Trophoblast cell (in vitro differentiated cells and primary cell): ENCODE data around the gene TUBB3.

ENCODE experiments used
- DNase-seq, 2 donors: peaks; one replicate each; pipeline ENCODE4 v3.0.0-alpha.2; 2016
- H2AFZ ChIP-seq: 2 replicates; pipeline ENCODE4 v1.6.1; 2013; ENCODE audit warnings: low read length, moderate library complexity, mild to moderate bottlenecking; ENCODE audit not compliant: insufficient read depth, poor library complexity
- H2AK5ac ChIP-seq: 2 replicates; pipeline ENCODE4 v1.6.1; 2013; ENCODE audit warnings: mild to moderate bottlenecking, low read length
- H2BK120ac ChIP-seq: 2 replicates; pipeline ENCODE4 v1.6.1; 2013; ENCODE audit warnings: low read length, mild to moderate bottlenecking, moderate library complexity; ENCODE audit not compliant: insufficient read depth, poor library complexity
- H2BK12ac ChIP-seq: 2 replicates; pipeline ENCODE4 v1.6.1; 2013; ENCODE audit warnings: mild to moderate bottlenecking, low read length, moderate library complexity
- H2BK5ac ChIP-seq: 2 replicates; pipeline ENCODE4 v1.6.1; 2013; ENCODE audit warnings: low read length, low read depth, moderate library complexity, mild to moderate bottlenecking; ENCODE audit not compliant: poor library complexity
- H3K14ac ChIP-seq: 2 replicates; pipeline ENCODE4 v1.6.1; 2013; ENCODE audit warnings: mild to moderate bottlenecking, low read length
- H3K18ac ChIP-seq: 2 replicates; pipeline ENCODE4 v1.6.1; 2013; ENCODE audit warnings: mild to moderate bottlenecking, low read length
- H3K23ac ChIP-seq: 2 replicates; pipeline ENCODE4 v1.6.1; 2013; ENCODE audit warnings: low read length
- H3K27ac ChIP-seq: 2 replicates; pipeline ENCODE4 v1.5.1; 2013; ENCODE audit warnings: low read depth, mild to moderate bottlenecking, inconsistent platforms, low read length, moderate library complexity
- H3K27me3 ChIP-seq: 2 replicates; pipeline ENCODE4 v1.6.1; 2013; ENCODE audit warnings: inconsistent platforms, mild to moderate bottlenecking, low read length, moderate library complexity; ENCODE audit not compliant: insufficient read depth
- H3K36me3 ChIP-seq, 2 experiments: 1 replicate in 1 of 2; 2 replicates in 1 of 2; pipeline ENCODE4 v1.6.1; 2013; ENCODE audit warnings: low read length in 2 of 2, mild to moderate bottlenecking in 2 of 2, moderate library complexity in 1 of 2; ENCODE audit not compliant: insufficient read depth in 2 of 2, control insufficient read depth in 1 of 2
- H3K4ac ChIP-seq: 2 replicates; pipeline ENCODE4 v1.6.1; 2013; ENCODE audit warnings: low read depth, mild to moderate bottlenecking, low read length, moderate library complexity
- H3K4me1 ChIP-seq, 2 experiments: 1 replicate in 1 of 2; 2 replicates in 1 of 2; pipeline ENCODE4 v1.6.1; 2013; ENCODE audit warnings: low read length in 2 of 2, mild to moderate bottlenecking in 2 of 2, moderate library complexity in 1 of 2; ENCODE audit not compliant: insufficient read depth in 2 of 2, control insufficient read depth in 1 of 2
- H3K4me2 ChIP-seq: 2 replicates; pipeline ENCODE4 v1.6.1; 2013; ENCODE audit warnings: inconsistent platforms, mild to moderate bottlenecking, low read length, moderate library complexity
- H3K4me3 ChIP-seq: 2 replicates; pipeline ENCODE4 v1.5.1; 2013; ENCODE audit warnings: mild to moderate bottlenecking, low read depth, low read length, inconsistent platforms
- H3K79me1 ChIP-seq: one replicate; pipeline ENCODE4 v1.6.1; 2013; ENCODE audit warnings: low read length
- H3K79me2 ChIP-seq: 2 replicates; pipeline ENCODE4 v1.6.1; 2013; ENCODE audit warnings: low read length, mild to moderate bottlenecking; ENCODE audit not compliant: control insufficient read depth, insufficient read depth, poor library complexity
- H3K9ac ChIP-seq: 2 replicates; pipeline ENCODE4 v1.6.1; 2013; ENCODE audit warnings: mild to moderate bottlenecking, low read length
- H3K9me3 ChIP-seq: 2 replicates; pipeline ENCODE4 v1.6.1; 2013; ENCODE audit warnings: low read depth, mild to moderate bottlenecking, control low read depth, inconsistent platforms, low read length; ENCODE audit not compliant: insufficient read depth
- H4K12ac ChIP-seq: 2 replicates; pipeline ENCODE4 v1.6.1; 2013; ENCODE audit warnings: low read depth, mild to moderate bottlenecking, low read length, moderate library complexity
- H4K8ac ChIP-seq: 2 replicates; pipeline ENCODE4 v1.6.1; 2013; ENCODE audit warnings: low read depth, mild to moderate bottlenecking, low read length, moderate library complexity
- H4K91ac ChIP-seq: one replicate; pipeline ENCODE4 v1.6.1; 2013; ENCODE audit warnings: low read depth, mild to moderate bottlenecking, low read length, moderate library complexity
- WGBS: extraction: QIAGEN DNeasy Blood & Tissue Kit; methylation state at CpG from one replicate; pipeline ENCODE4 v1.1.7; 2013; ENCODE audit warnings: missing lambda C conversion rate; ENCODE audit not compliant: insufficient read length, insufficient coverage; ENCODE audit errors: extremely low coverage; 5-methylcytosine and 5-hydroxymethylcytosine counted together

TUBB3 gene

GRCh38 chr16:89962754-89963498 lies 39.8 kb downstream of the TUBB3 start:
- no peak overlapping the region for H2BK5ac ChIP-seq
- H3K36me3 ChIP-seq: peaks cover 53 to 67% of the 10 kb centered on the region in 2 experiments
- no peak overlapping the region for H3K14ac ChIP-seq
- H2AK5ac ChIP-seq: no peak overlapping the region
- no peak overlapping the region for H3K4me2 ChIP-seq
- no peak overlapping the region for H3K9ac ChIP-seq
- H4K91ac ChIP-seq: no peak overlapping the region
- H3K79me2 ChIP-seq: no peaks in the 10 kb centered on the region
- H3K4ac ChIP-seq: no peak overlapping the region
- H3K4me3 ChIP-seq: no peak overlapping the region
- peaks cover 2% of the 10 kb centered on the region for H3K9me3 ChIP-seq
- H4K8ac ChIP-seq: no peak overlapping the region
- peaks cover 0 to 5% of the 10 kb centered on the region in 2 experiments for H3K4me1 ChIP-seq
- H2BK12ac ChIP-seq: no peak overlapping the region
- H2BK120ac ChIP-seq: no peak overlapping the region
- no peak overlapping the region for H3K27ac ChIP-seq
- DNase-seq: no peak
- no peak overlapping the region for H2AFZ ChIP-seq
- no peaks in the 10 kb centered on the region for H3K27me3 ChIP-seq
- no peaks in the 10 kb centered on the region for H3K79me1 ChIP-seq
- H4K12ac ChIP-seq: no peak overlapping the region
- WGBS: no CpG with 5 or more reads among the region's 26 CpGs
- H3K23ac ChIP-seq: no peak overlapping the region
- no peak overlapping the region for H3K18ac ChIP-seq

- H3K79me2 ChIP-seq: no peaks in the 10 kb centered on the region
- no peak for DNase-seq
- no peak overlapping the region for H4K91ac ChIP-seq
- no peak overlapping the region for H3K4ac ChIP-seq
- H3K23ac ChIP-seq: no peak overlapping the region
- no peak overlapping the region for H3K4me2 ChIP-seq
- H2AFZ ChIP-seq: no peak overlapping the region
- H3K14ac ChIP-seq: no peak overlapping the region
- no peak overlapping the region for H3K4me3 ChIP-seq
- H4K8ac ChIP-seq: no peak overlapping the region
- H3K27ac ChIP-seq: no peak overlapping the region
- H2BK120ac ChIP-seq: no peak overlapping the region
- H2BK12ac ChIP-seq: no peak overlapping the region
- H3K18ac ChIP-seq: no peak overlapping the region
- WGBS: no CpG with 5 or more reads among the region's 25 CpGs
- H3K4me1 ChIP-seq: peaks cover 0 to 5% of the 10 kb centered on the region in 2 experiments
- no peaks in the 10 kb centered on the region for H3K27me3 ChIP-seq
- H3K9me3 ChIP-seq: no peaks in the 10 kb centered on the region
- no peaks in the 10 kb centered on the region for H3K79me1 ChIP-seq
- H2BK5ac ChIP-seq: no peak overlapping the region
- H3K36me3 ChIP-seq: peaks cover 45 to 55% of the 10 kb centered on the region in 2 experiments
- no peak overlapping the region for H3K9ac ChIP-seq
- no peak overlapping the region for H2AK5ac ChIP-seq
- H4K12ac ChIP-seq: no peak overlapping the region
Observed at GRCh38 chr16:89964201-89964600, 41.1 kb downstream of the TUBB3 start.

DNA sequence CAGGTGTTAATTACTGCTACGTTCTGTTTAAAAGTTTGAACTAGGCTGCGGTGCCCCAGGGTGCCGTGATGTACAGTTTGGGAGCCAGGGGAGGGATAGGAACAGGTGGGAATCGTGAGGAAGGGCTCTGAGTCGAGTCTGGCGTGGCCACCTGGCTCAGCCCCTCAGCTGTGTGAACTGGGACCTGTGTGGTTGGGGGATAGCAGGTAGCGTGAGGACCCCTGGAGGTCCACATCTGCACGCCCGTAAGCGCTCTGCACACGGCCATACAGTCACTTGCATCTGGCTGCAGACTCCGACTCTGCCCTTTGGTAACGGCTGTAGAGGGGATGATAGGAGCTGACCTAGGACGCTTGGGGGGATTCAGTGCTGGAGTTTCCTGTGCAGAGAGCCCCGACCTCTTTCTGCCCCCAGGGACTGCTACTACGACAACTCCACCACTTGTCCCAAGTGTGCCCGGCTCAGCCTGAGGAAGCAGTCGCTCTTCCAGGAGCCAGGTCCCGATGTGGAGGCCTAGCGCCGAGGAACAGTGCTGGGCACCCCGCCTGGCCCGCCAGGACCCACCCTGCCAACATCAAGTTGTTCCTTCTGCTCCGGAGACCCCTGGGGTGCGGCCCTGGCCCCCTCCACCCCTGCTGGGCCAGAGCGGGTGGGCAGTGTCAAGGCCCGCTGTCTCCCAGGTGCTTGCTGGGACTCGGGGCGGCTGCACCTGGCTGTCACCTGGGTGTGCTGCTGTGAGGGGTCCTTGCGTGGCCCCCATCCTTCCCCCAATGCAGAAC lies 42.5 kb downstream of the TUBB3 start:
- H3K36me3 ChIP-seq: peaks cover 41 to 47% of the 10 kb centered on the region in 2 experiments
- no peak overlapping the region for H3K23ac ChIP-seq
- H3K4me1 ChIP-seq: peaks cover 0 to 3% of the 10 kb centered on the region in 2 experiments
- no peak overlapping the region for H2AK5ac ChIP-seq
- no peak overlapping the region for H2BK5ac ChIP-seq
- no peak overlapping the region for H4K8ac ChIP-seq
- H4K12ac ChIP-seq: no peak overlapping the region
- H3K9me3 ChIP-seq: no peaks in the 10 kb centered on the region
- H3K27me3 ChIP-seq: no peaks in the 10 kb centered on the region
- H3K27ac ChIP-seq: no peak overlapping the region
- no peak for DNase-seq
- no peak overlapping the region for H4K91ac ChIP-seq
- H2BK120ac ChIP-seq: no peak overlapping the region
- H3K14ac ChIP-seq: no peak overlapping the region
- no peak overlapping the region for H3K4me2 ChIP-seq
- H3K9ac ChIP-seq: no peak overlapping the region
- no CpG with 5 or more reads among the region's 30 CpGs for whole genome bisulfite sequencing
- no peak overlapping the region for H2BK12ac ChIP-seq
- no peaks in the 10 kb centered on the region for H3K79me2 ChIP-seq
- H2AFZ ChIP-seq: no peak overlapping the region
- no peak overlapping the region for H3K4ac ChIP-seq
- no peaks in the 10 kb centered on the region for H3K79me1 ChIP-seq
- H3K18ac ChIP-seq: no peak overlapping the region
- no peak overlapping the region for H3K4me3 ChIP-seq

- Histone ChIP-seq H2BK120ac (no peak overlapping the region), H3K4me2 (no peak overlapping the region), H3K79me1 (peaks cover under 1% of the 10 kb centered on the region), H3K4ac (no peak overlapping the region), H4K91ac (no peak overlapping the region), H3K14ac (no peak overlapping the region), H3K27me3 (no peaks in the 10 kb centered on the region), H2BK12ac (no peak overlapping the region), H4K12ac (no peak overlapping the region), H3K23ac (no peak overlapping the region), H2BK5ac (no peak overlapping the region), H2AFZ (no peak overlapping the region), H3K36me3 (peaks cover 33 to 38% of the 10 kb centered on the region in 2 experiments), H3K79me2 (peaks cover 1% of the 10 kb centered on the region), H3K18ac (no peak overlapping the region), H3K9me3 (peaks cover 5% of the 10 kb centered on the region), H3K4me3 (no peak overlapping the region), H3K4me1 (peaks cover 6% of the 10 kb centered on the region in 2 experiments), H3K9ac (no peak overlapping the region), H3K27ac (no peak overlapping the region), H4K8ac (no peak overlapping the region), H2AK5ac (no peak overlapping the region)
- WGBS: no CpG with 5 or more reads among the region's 9 CpGs
- DNase-seq: no peak
Observed at GRCh38 chr16:89966756-89967155, 43.6 kb downstream of the TUBB3 start.
